Gastroesophageal sphincter (tissue), 3 donors: Measurements from ENCODE around the gene TGFBR2.

ENCODE experiments used
- CTCF ChIP-seq, 4 experiments: fragments of 200-600 bp in 2 of 4; fragments of 450-650 bp in 2 of 4; sonication (generic) in 1 of 4; IDR thresholded peaks; one replicate each; pipeline ENCODE4 v1.5.1; 2017 to 2019; ENCODE audit warnings: antibody characterized with exemption in 4 of 4, mild to moderate bottlenecking in 2 of 4, moderate library complexity in 2 of 4
- POLR2A ChIP-seq, 2 donors: fragments of 450-650 bp; IDR thresholded peaks; one replicate each; pipeline ENCODE4 v1.6.1; 2017; ENCODE audit warnings: antibody characterized with exemption in 2 of 2, mild to moderate bottlenecking in 2 of 2, moderate library complexity in 1 of 2

GRCh38 chr3:30644615-30645014 lies 38.2 kb downstream of the TGFBR2 start:
- TF ChIP-seq CTCF (IDR thresholded peaks at IDR 0.05) = no peak
- no peak for TF ChIP-seq POLR2A (IDR thresholded peaks at IDR 0.05)
